Measurements from ENCODE around the gene SLC8A2. TPM values are rescaled to one million over a fixed set of nuclear protein-coding genes. Genes with fewer than 3 reads are reported as not detected.

Gene SLC8A2
- total RNA-seq, 2 experiments from 2014 or later, result 0.13 to 0.36 TPM

DNA sequence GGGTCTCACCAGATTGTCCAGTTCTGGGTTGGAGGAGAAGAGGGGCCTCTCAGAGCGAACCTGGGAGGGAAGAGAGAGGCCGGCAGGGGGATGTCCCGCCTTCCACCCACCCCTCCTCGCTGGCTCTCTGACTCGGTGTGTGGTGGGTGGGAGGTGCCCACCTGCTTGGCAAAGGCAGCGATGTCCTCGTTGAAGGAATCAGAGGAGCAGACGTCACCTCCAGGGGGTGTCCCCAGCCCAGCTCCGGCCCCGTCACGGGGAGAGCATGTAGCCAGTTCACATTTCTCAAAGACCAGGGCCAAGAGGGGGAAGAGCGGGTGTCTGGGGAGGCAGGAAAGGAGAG, 55.1 kb downstream of the SLC8A2 start:
- Histone ChIP-seq H4K20me1 (ENCODE audit: insufficient read depth, low read length) (no peaks in the 10 kb centered on the region), H3K4me2 (ENCODE audit: low read length) (no peak overlapping the region), H3K79me2 (ENCODE audit: insufficient read depth, low read depth, low read length) (no peaks in the 10 kb centered on the region), H3K4me1 (ENCODE audit: insufficient read depth, low read length, poor library complexity, severe bottlenecking) (no peaks in the 10 kb centered on the region), H2AFZ (ENCODE audit: low read length) (no peak overlapping the region), H3K4me3 (ENCODE audit: low read depth, low read length, poor library complexity, severe bottlenecking) (no peak overlapping the region), H3K27ac (ENCODE audit: low read depth, low read length, poor library complexity, severe bottlenecking) (no peak overlapping the region), H3K9me2 (ENCODE audit: insufficient read depth, low read length) (no peaks in the 10 kb centered on the region), H3K36me3 (ENCODE audit: insufficient read depth, low read length) (no peaks in the 10 kb centered on the region), H3K9me3 (ENCODE audit: low read length) (no peaks in the 10 kb centered on the region)
- intact Hi-C loops (cut with micrococcal nuclease; ENCODE audit: unreplicated experiment), result no loop called here
- ChIA-PET CTCF (ENCODE audit: unreplicated experiment) (no interaction called here), POLR2A (no interaction called here)
- DNase-seq (ENCODE audit: low spot score), result no peak
- no TSS peak for BruUV-seq (replicated peaks)
- TF ChIP-seq, protein P1, sequence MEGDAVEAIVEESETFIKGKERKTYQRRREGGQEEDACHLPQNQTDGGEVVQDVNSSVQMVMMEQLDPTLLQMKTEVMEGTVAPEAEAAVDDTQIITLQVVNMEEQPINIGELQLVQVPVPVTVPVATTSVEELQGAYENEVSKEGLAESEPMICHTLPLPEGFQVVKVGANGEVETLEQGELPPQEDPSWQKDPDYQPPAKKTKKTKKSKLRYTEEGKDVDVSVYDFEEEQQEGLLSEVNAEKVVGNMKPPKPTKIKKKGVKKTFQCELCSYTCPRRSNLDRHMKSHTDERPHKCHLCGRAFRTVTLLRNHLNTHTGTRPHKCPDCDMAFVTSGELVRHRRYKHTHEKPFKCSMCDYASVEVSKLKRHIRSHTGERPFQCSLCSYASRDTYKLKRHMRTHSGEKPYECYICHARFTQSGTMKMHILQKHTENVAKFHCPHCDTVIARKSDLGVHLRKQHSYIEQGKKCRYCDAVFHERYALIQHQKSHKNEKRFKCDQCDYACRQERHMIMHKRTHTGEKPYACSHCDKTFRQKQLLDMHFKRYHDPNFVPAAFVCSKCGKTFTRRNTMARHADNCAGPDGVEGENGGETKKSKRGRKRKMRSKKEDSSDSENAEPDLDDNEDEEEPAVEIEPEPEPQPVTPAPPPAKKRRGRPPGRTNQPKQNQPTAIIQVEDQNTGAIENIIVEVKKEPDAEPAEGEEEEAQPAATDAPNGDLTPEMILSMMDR (conservative IDR thresholded peaks at IDR 0.05; ENCODE audit: low read length), result no peak
- TF ChIP-seq EZH2phosphoT487 (IDR thresholded peaks at IDR 0.05; ENCODE audit: borderline replicate concordance, low read depth, low read length), result no peak

DNA sequence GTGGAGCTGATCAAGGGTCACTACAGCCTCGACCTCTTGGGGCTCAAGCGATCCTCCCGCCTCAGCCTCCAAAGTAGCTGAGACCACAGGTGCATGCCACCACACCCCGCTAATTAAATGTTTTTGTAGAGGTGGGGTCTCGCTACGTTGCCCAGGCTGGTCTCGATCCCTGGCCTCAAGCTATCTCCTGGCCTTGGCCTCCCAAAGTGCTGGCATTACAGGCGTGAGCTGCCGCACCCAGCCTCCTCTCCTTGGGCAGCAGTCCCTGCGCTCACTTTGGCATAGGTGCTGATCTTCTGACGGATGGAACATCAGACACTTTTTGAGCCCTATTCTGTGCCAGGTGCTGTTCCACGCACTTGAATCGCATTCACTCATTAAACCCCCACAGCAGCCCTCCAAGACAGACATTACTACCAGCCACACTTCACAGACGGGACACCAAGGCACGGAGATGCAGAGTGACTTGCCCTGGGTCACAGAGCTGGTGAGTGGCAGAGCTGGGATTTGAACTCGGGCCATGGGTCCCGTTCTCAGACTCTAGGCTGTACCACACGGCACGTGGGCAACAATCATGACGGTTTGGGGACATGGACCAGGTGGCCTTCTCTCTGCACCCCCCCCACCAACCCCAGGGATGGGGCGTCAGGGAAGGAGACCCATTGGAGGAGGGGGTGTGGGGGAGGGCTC, 55.6 kb downstream of the SLC8A2 start:
- TF ChIP-seq EZH2phosphoT487 (IDR thresholded peaks at IDR 0.05; ENCODE audit: borderline replicate concordance, low read depth, low read length), result no peak
- TF ChIP-seq, protein P1 (conservative IDR thresholded peaks at IDR 0.05; ENCODE audit: low read length), result no peak
- no peak overlapping the region for H3K27ac ChIP-seq (ENCODE audit: low read depth, low read length, poor library complexity, severe bottlenecking)

DNA sequence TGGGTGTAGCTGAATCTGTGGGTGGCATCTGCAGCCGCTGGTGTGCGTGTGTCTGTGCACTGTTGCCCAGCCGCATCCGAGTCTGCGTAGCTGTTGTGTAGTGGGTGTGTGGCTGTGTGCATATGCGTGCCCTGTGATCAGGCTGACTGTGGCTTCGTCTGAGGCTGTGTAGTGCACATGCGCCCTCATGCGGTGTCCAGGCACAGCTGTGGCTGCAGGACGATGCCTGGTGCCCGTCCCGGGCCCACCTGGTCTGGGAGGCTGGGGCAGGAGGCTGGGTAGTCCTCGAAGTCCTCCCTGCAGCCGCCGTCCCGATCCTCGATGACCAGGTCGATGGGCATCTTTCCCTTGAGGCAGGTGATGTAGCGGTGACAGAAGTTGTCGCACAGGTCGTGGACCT, 57.2 kb downstream of the SLC8A2 start:
- Histone ChIP-seq H3K4me1 (ENCODE audit: insufficient read depth, low read length, poor library complexity, severe bottlenecking) (no peaks in the 10 kb centered on the region), H2AFZ (ENCODE audit: low read length) (no peak overlapping the region), H3K27ac (ENCODE audit: low read depth, low read length, poor library complexity, severe bottlenecking) (no peak overlapping the region), H3K36me3 (ENCODE audit: insufficient read depth, low read length) (no peaks in the 10 kb centered on the region), H3K79me2 (ENCODE audit: insufficient read depth, low read depth, low read length) (no peaks in the 10 kb centered on the region), H3K9me3 (ENCODE audit: low read length) (no peaks in the 10 kb centered on the region), H4K20me1 (ENCODE audit: insufficient read depth, low read length) (no peaks in the 10 kb centered on the region), H3K4me3 (ENCODE audit: low read depth, low read length, poor library complexity, severe bottlenecking) (no peak overlapping the region), H3K9me2 (ENCODE audit: insufficient read depth, low read length) (no peaks in the 10 kb centered on the region), H3K4me2 (ENCODE audit: low read length) (no peak overlapping the region)
- POLR2A ChIA-PET, result no interaction called here
- DNase-seq (ENCODE audit: low spot score), result no peak
- CTCF ChIA-PET (ENCODE audit: unreplicated experiment), result no interaction called here
- BruUV-seq (replicated peaks), result no TSS peak
- intact Hi-C loops (cut with micrococcal nuclease; ENCODE audit: unreplicated experiment), result no loop called here
- TF ChIP-seq EZH2phosphoT487 (IDR thresholded peaks at IDR 0.05; ENCODE audit: borderline replicate concordance, low read depth, low read length), result no peak
- TF ChIP-seq, protein P1 (conservative IDR thresholded peaks at IDR 0.05; ENCODE audit: low read length), result no peak

More for the DNA sequence above, 55.6 kb downstream of the SLC8A2 start:
- intact Hi-C loops (cut with micrococcal nuclease; ENCODE audit: unreplicated experiment), result no loop called here
- Histone ChIP-seq H3K36me3 (ENCODE audit: insufficient read depth, low read length) (no peaks in the 10 kb centered on the region), H3K4me3 (ENCODE audit: low read depth, low read length, poor library complexity, severe bottlenecking) (no peak overlapping the region), H3K79me2 (ENCODE audit: insufficient read depth, low read depth, low read length) (no peaks in the 10 kb centered on the region), H3K4me2 (ENCODE audit: low read length) (no peak overlapping the region), H3K9me2 (ENCODE audit: insufficient read depth, low read length) (no peaks in the 10 kb centered on the region), H2AFZ (ENCODE audit: low read length) (no peak overlapping the region), H3K4me1 (ENCODE audit: insufficient read depth, low read length, poor library complexity, severe bottlenecking) (no peaks in the 10 kb centered on the region), H4K20me1 (ENCODE audit: insufficient read depth, low read length) (no peaks in the 10 kb centered on the region), H3K9me3 (ENCODE audit: low read length) (no peaks in the 10 kb centered on the region)
- DNase-seq (ENCODE audit: low spot score), result no peak
- POLR2A ChIA-PET, result interaction anchor here (0.6 kb wide), 1 partner anchor 142 kb away, joined by 4 read pairs; no protein-coding TSS in a partner anchor
- CTCF ChIA-PET (ENCODE audit: unreplicated experiment), result interaction anchor here (0.6 kb wide), 1 partner anchor 435 kb away, joined by 4 read pairs; no protein-coding TSS in a partner anchor
- no TSS peak for BruUV-seq (replicated peaks)

Data from OCI-LY7 (cell line).